GM21786 (cell line): ENCODE results near the gene BAG1.

Source experiments
- ATAC-seq: cut with Tn5 transposase; IDR thresholded peaks from one replicate; pipeline ENCODE4 v1.9.1; 2021; ENCODE audit not compliant: unreplicated experiment

Gene BAG1

DNA sequence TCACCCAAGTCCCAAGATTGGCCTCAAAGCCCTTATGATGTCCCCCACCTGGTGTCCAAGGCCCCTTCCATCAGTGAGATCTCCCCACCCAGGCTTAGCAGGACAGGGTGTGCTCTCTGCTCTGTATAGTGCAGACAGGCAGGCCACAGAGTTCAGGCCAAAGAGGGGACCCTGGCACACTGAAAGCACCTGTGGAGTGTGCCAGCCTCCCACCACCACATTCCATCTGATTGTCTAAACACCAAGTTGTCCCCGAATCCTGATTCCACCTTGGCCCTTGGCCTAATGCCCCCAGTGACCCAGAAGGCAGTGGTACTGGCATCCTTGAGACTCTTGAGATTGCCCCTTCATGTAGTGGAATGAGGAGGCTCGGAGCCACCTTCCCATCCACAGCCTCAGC lies 19.2 kb downstream of the BAG1 start:
- ATAC-seq: no peak

DNA sequence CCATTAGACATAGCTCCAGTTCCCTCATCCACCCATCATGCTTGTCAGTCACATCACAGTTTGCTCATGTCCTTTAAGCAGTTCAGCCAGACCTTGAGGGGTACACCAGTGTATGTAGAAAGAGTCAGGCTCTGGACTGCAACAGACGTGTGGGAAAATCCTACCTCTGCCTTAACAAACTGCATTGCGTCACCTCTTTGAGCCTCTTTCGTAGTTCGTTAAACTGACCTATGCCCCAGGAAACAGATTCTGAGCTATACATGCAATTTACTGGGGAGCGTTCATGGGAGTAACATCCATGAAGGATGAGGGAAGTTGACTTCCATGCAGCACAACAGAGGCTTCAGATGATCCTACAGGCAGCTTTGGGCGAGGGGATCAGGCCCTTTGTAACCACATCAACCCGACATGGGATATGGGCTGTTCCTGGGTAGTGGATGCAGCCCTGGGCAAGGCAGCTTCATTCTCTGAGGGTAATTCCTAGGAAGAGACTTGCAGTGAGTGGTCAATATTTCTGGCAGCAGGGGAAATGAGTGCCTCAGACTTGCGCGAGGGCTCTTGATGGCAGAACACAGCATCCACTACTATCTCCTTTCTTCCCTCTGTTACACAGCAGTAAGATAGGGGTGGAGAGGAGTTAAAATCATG lies 20.2 kb downstream of the BAG1 start:
- no peak for ATAC-seq

DNA sequence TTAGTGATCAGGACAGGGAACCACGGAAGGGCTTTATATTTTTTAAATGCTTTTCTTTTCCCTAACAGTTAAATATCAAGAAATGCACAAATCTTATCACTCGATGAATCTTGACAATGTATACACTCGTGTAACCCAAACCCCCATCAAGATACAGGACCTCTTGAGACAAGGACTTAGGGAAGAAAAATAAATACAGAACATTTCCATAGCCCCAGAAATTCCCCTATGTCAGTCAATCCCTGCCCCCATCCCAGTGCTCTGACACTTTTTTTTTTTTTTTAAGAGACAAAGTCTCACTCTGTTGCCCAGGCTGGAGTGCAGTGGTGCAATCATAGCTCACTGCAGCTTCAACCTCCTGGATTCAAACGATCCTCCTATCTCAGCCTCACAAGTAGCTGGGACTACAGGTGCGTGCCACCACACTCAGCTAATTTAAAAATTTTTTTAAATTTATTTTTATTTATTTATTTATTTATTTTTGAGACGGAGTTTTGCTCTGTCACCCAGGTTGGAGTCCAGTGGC lies 21.8 kb downstream of the BAG1 start:
- ATAC-seq: no peak

DNA sequence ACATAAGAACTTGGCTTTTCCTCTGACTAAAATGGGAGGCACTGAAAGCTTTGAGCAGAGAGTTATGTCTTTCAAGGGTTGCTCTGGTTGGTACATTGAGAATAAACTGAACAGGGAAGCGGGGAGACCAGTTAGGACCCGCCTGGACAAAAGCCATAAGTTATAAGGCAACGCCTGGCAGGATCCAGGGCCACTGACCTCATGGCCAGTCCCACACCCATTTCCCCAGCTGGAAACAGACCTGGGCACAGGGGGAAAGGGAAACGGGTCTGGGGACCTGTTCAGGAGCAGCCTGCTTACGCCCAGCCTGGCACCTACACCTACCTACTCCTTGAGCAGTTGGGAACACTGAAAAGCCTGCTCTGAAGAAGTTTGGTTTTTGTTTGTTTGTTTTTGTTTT lies 23.2 kb downstream of the BAG1 start:
- no peak for ATAC-seq

DNA sequence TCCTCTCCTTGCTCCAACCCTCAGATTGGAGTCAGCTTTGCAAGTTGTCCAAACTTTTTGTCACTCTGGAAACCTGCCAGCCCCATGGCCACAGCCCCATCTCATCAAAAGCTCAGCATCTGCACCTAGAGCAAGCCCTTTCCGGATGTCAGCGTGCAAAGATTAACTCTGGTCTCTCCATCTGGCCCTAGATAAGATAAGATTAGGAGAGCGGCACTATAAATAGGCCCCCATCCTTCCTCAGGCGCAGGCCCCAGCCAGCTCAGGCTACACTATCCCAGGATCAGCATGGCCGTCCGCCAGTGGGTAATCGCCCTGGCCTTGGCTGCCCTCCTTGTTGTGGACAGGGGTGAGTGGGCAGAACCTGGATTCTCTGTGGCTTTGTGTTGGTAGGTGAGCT lies 24.6 kb downstream of the BAG1 start, which contains the start of gene SPINK4:
SPINK4 (plus strand) TSS at position 247 of the 400 bp plus-strand sequence; CDS start at position 289, 42 bp downstream.
- ATAC-seq: no peak

DNA sequence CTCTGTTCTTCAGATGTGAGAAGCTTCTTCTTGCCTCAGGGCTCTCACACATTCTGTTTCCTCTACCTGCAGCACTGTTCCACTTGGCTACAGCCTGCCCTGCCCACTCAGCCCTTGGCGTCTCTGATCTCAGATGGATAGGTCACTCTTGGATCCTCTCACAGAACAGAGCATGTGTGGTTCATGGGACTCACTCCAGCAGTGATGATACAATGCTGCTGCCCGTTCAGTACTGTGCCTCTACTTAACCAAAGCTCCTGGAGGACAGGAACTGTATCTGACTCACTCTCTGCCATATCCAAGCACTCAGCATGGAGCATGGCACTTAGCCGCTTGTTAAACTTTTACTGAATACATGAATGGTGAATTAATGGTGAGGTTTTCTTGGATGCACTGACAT lies 27.9 kb downstream of the BAG1 start:
- no peak for ATAC-seq

DNA sequence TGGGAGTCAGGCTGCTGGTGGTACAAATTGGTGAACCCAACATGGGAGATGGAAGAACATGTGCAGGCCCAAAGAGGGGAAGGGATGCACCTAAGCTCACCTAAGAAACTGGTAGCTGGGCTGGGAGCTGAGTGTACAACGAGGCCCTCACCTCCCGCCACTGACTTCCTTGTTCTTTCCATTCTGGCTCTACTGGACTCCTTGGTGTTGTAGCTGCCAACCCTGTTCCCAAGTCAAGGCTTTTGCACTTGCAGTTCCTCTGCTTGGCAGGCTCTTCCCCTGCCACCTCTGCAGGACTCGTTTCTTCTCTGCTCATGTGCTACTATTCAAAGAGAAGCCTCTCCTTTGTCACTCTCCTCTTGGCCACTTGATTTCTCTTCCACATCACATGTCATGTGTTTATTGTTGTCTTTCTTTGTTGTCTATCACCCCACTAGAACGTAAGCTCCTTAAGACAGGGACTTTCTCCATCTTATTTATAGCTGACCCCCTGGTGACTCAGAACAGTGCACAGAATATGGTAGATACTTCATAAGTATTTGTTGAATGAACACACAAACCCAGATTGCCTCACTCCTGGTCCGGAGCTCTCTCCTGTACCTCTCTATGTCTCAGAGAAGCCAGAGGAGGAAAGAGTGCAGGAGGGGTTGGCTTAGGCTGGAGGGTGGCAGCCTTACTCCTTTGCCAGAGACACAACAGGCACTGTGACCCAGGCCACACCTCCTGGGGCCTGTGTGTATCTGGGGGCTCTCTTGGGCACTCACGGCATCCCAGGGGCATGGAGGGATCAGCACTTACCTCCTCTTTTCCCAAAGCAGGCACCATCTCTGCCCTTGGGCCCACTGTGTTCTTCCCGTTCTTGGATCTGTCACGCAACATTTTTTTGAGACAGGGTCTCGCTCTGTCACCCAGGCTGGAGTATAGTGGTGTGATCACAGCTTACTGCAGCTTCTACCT lies 29.7 kb downstream of the BAG1 start:
- ATAC-seq: no peak

DNA sequence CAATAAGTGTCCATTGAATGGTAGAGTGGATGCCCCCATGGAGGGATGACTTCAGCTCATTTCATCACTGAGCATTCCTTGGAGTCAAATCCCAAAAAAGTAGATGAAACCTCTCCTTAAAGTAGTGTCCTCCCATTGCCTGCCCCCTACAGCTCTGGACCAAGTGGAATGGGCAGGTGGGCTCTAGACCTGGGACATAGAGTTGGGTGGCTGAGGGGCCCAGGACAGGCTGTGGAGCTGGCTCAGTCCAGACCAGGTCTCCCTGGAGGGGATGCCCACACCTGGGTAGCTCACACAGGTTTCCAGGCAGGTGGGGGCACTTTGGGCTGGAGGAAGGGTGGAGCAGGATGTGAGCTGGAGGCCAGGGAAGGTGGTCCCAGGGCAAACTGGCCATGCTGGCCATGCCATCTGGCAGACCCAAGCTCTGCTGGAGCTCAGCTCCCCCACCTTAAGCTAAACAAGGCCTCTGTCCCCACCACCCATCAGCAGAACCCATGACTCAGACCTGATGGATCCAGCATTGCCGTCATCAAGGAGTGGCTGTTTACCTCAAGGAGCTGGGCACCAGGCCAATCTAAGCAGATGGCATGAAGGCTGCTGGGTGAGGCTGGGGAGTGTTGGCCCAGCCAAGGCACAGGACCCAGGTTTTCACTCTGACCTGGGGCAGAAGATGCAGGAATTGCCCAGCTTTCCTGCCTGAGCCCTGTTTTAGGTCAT lies 30.7 kb downstream of the BAG1 start:
- ATAC-seq: no peak

DNA sequence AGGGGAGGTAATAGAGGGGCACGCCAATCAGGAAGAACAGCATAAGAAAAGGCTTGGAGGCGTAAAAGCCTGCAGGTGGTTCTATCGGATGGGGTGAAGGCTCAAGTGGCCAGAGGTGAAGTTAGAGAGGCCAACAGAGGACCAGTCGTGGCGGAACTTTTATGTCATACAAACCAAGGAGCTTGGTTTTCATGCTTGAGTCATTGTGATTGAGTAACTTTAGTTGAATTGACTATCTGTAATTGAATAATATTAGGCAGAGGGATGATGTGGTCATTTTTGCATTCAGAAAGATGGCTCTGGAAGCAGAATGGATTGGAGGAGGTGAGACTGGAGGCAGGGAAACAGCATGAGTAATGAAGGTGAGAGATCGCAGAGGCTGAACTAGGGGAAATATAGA lies 31.7 kb downstream of the BAG1 start:
- no peak for ATAC-seq

DNA sequence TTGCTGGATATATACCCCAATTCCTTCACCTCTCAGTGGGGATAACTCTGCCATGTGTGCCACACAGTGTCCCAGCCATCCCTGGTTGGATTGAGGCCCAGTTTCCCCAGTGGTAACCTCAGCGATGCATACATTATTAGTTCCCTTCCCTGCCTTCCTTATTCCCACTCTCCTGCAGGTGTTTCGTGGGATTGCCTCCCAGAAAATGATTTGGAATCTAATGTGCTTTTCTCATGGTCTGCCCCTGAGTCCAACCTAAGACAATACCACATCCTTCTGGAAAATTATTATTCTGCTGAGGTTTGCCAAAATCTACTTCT lies 32.9 kb downstream of the BAG1 start:
- no peak for ATAC-seq

DNA sequence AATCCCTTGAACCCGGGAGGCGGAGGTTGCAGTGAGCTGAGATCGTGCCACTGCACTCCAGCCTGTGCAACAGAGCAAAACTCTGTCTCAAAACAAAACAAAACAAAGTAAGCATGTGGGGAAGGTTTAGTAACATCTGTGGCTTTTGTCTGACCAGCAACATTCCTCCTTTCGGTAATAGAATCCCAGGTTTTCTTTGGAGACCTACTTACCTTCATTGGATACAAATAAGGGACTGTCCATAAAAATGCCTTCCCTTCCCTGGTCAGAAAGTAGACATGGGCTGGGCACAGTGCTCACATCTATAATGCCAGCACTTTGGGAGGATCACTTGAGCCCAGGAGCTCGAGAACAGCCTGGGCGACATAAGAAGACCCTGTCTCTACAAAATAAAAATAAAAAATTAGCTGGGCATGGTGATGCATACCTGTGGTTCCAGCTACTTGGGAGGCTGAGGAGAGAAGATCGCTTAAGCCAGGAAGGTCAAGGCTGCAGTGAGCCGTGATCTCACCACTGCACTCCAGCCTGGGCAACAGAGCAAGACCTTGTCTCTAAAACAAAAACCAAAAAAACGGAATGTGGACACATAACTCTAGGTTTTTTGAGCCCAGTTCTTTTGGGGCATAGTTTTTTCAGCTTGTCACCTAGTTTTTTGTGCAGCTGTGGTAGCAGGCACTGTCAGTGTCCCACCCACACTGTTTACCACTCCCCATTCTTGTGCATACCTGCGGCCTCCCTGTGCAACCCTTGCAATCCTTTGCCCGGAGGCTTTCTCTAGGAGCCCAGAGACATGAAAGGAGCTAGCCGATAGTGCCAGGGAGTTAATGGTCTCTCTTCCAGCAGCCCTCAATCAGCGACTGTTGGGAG lies 33.5 kb downstream of the BAG1 start:
- ATAC-seq: no peak

DNA sequence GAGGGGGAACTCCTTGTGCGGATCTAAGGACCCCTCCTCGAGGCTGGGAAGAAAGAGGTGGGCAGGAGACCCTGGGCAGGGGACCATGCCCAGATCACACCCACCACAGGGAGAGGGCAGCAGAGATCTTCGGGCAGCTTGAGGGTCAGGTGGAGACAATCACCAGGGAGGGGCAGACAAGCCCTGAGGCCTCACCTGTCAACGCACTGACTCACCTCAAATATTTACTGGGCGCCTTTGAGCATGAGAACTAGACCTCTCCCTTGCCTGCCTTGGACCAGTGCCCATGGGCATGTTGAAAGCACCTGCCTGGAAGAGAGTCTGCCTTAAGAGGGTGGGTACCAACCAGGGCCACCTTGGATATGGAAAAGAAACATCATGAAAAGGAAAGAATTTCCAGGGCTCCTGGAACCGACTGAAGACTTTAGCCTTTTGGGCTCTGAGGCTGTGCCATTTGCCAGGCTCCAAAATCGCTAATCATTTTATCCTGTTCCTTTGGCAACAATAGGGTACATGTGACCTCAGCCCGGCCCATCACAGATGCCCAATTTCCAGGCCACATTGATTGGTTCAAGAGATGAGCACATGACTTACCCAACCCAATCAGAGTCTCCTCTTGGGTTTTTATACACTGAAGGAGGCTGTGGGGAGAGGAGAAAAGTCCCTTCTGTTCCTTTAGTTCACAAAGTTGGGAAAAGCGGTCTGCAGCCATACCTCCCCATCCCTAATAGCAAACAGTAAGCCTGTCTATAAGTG lies 35.0 kb downstream of the BAG1 start:
- no peak for ATAC-seq

DNA sequence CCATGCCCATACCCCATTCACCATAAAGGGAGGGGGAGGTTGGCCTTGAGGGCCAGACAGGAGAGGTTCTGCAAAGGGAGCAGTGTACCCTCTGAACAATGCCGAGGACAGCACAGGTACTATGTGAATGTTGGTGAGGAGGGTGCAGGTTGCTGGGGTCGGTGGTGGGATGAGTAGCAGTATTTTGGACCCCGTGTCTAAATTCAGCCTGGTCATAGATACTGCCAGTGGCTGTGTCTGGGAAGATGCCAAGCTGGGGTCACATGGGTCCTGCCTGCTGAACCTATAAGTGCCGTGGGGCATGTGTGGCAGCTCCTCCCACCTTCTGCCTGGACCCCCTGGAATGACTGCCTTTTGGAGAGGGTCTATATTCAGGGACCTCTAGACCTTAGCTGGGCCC lies 35.9 kb downstream of the BAG1 start:
- no peak for ATAC-seq

DNA sequence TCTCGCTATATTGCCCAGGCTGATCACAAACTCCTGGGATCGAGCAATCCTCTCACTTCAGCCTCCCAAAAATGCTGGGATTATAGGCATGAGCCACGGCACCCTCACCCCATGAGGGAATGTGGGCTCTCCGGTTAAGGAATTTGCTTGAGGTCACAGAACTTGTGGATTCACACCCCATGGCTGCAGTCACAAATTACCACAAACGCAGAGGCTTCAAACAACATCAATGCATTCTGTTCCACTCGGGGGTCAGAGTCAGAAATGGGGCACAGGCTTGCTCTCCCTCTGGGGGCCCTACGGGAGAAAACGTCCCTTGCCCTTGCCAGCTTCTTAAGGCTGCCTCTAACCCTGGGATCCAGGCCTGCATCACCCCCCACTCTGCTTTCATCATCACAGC lies 36.8 kb downstream of the BAG1 start:
- no peak for ATAC-seq

DNA sequence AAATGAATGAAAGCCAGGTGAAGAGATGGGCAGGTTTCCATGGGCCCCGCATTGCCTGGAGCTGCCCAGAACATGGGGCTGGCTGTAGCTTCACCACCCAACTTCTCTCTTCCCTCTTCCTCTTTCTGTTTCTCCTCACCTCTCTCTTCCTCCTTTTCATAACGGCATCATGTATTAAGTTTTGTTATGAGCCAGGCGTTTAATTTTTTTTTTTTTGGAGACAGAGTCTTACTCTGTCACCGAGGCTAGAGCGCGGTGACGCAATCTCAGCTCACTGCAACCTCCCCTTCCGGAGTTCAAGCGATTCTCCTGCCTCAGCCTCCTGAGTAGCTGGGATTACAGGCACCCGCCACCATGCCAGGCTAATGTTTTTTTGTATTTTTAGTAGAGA lies 37.5 kb downstream of the BAG1 start:
- ATAC-seq: peak; percentile 47

DNA sequence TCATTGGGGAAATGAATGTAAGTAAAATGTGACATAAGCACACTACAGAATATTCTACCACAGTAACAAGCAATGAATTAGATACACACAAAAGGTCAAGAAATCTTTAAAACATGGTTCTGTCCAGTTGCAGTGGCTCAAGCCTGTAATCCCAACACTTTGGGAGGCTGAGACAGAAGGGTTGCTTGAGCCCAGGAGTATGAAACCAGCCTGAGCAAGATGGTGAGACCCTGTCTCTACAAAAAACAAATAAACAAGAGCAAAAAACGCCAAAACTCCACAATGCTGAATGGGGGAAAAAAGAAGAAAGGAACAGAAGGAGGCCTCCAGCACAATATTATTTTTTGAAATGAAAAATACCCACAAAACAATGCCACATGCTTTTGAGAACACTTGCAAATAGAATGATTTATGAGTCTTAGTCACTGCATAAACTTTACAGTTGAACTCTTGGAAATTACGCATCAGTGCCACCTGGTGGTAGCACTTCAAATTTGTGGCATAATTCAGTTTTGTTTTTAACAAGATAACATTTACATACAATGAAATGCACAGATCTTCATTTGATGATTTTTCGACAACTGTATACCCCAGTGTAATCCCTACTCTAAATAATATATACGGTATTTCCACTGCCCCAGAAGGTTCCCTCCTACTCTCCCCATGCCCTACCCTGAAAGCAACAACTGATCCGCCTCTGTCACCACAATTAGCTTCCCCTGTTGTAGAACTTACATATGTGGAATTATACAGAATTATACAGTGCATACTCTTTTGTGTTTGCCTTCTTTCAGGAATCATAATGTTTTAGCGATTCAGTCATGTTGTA lies 39.0 kb downstream of the BAG1 start:
- ATAC-seq: peak; percentile 44

DNA sequence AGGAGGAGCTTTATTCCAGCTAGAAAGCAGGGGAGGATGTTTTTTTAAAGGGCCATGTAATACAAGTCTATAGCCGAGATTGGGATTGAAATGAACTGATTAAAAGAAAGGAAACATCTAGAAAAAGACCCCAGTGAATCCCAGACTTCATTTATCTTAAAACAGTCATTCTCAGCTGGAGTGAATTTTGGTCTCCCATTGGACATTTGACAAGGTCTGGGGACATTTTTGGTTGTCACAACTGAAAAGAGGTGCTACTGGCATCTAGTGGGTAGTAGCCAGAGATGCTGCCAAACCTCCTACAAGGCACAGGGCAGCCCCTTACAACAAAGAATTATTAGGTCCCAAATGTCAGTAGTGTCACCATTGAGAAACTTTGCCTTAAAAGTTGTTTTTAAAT lies 40.8 kb downstream of the BAG1 start:
- ATAC-seq: no peak

DNA sequence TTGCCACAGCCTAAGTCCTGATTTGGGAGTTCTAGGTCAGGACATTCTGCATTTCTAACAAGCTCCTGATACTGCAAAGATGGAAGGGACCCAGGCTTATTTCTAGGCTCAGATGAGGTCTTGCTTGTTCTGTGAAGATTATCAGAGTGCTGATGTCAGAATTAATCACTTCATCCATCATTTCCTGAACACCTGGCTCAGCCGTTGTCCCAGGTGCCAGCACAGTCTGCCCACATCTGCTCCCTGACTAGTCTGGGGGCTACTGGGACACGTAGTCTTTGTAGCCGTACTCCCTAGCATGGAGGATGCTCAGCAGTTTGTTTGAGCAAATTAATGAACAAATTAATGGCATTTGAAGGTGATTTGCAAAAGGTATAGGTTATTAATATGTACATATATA lies 42.5 kb downstream of the BAG1 start:
- no peak for ATAC-seq

DNA sequence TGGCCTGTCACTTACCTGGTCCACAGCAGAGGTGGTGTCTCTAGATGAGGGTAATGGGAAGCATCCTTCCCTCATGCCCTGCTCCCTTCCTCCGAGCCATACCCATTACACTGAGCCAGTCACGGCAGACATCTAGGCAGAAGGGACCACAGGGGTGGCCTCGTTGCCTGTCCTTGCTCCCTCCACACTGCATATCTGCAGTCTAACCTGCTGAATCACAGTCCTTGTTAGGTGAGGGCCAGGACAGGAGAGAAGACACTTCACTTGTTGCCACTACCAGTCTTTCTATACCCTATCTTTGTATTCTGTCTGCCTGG lies 43.0 kb downstream of the BAG1 start:
- no peak for ATAC-seq
